ENCODE data around the gene AUNIP.
A peak's percentile ranks its signal among the peaks of the same experiment; 100 is the strongest.

The AUNIP gene

GRCh38 chr1:25813071-25813733 is 46.1 kb downstream of the AUNIP start:
- Mint-ChIP-seq H3K4me1 (ENCODE audit: low read depth in 2 of 2) (peaks cover 6 to 8% of the 10 kb centered on the region in 2 donors), H3K27ac (peak overlapping the region in 1 of 2 donors; percentile 67), H3K36me3 (ENCODE audit: insufficient read depth) (peaks cover 2% of the 10 kb centered on the region), H3K4me3 (no peak overlapping the region), H3K9me3 (no peaks in the 10 kb centered on the region), H3K27me3 (no peaks in the 10 kb centered on the region)
- no peak for ATAC-seq (replicated peaks)
- no peak for DNase-seq

GRCh38 chr1:25811384-25812082 is 47.7 kb downstream of the AUNIP start:
- DNase-seq (no peak), ATAC-seq (replicated peaks) (no peak)
- Mint-ChIP-seq H3K27ac (no peak overlapping the region), H3K27me3 (no peaks in the 10 kb centered on the region), H3K9me3 (no peaks in the 10 kb centered on the region), H3K4me3 (no peak overlapping the region), H3K36me3 (ENCODE audit: insufficient read depth) (peaks cover 6% of the 10 kb centered on the region), H3K4me1 (ENCODE audit: low read depth in 2 of 2) (peaks cover 5 to 8% of the 10 kb centered on the region in 2 donors)

- peaks cover 7% of the 10 kb centered on the region for H3K36me3 Mint-ChIP-seq (ENCODE audit: insufficient read depth)
- peak; percentile 79 to 84 (median 83) for DNase-seq
Observed at GRCh38 chr1:25810341-25811299, 48.6 kb downstream of the AUNIP start.

GRCh38 chr1:25809929-25810328 is 49.3 kb downstream of the AUNIP start:
- peak overlapping the region in 1 of 2 donors; percentile 12 for H3K27ac Mint-ChIP-seq
- H3K4me3 Mint-ChIP-seq, result peak overlapping the region in 1 of 2 donors; percentile 32
- H3K4me1 Mint-ChIP-seq (ENCODE audit: low read depth in 2 of 2), result peaks cover 5 to 8% of the 10 kb centered on the region in 2 donors
- no peaks in the 10 kb centered on the region for H3K9me3 Mint-ChIP-seq
- peaks cover 6% of the 10 kb centered on the region for H3K36me3 Mint-ChIP-seq (ENCODE audit: insufficient read depth)
- no peaks in the 10 kb centered on the region for H3K27me3 Mint-ChIP-seq
- DNase-seq (no peak), ATAC-seq (replicated peaks) (no peak)

More at GRCh38 chr1:25810341-25811299, 48.6 kb downstream of the AUNIP start:
- no peaks in the 10 kb centered on the region for H3K27me3 Mint-ChIP-seq
- peak overlapping the region in 1 of 2 donors; percentile 12 for H3K27ac Mint-ChIP-seq
- peaks cover 5 to 8% of the 10 kb centered on the region in 2 donors for H3K4me1 Mint-ChIP-seq (ENCODE audit: low read depth in 2 of 2)
- no peak overlapping the region for H3K4me3 Mint-ChIP-seq
- peak; percentile 94 for ATAC-seq (replicated peaks)
- H3K9me3 Mint-ChIP-seq, result no peaks in the 10 kb centered on the region

GRCh38 chr1:25809283-25809926 is 49.9 kb downstream of the AUNIP start:
- peak overlapping the region in 1 of 2 donors; percentile 32 for H3K4me3 Mint-ChIP-seq
- no peaks in the 10 kb centered on the region for H3K27me3 Mint-ChIP-seq
- H3K4me1 Mint-ChIP-seq (ENCODE audit: low read depth in 2 of 2), result peaks cover 8 to 11% of the 10 kb centered on the region in 2 donors
- ATAC-seq (replicated peaks), result no peak
- no peak overlapping the region for H3K27ac Mint-ChIP-seq
- no peaks in the 10 kb centered on the region for H3K9me3 Mint-ChIP-seq
- H3K36me3 Mint-ChIP-seq (ENCODE audit: insufficient read depth), result peaks cover 6% of the 10 kb centered on the region
- no peak for DNase-seq

GRCh38 chr1:25808481-25809244 is 50.6 kb downstream of the AUNIP start:
- DNase-seq (no peak), ATAC-seq (replicated peaks) (no peak)
- Mint-ChIP-seq H3K4me1 (ENCODE audit: low read depth in 2 of 2) (peaks cover 8 to 11% of the 10 kb centered on the region in 2 donors), H3K36me3 (ENCODE audit: insufficient read depth) (peaks cover 6% of the 10 kb centered on the region), H3K4me3 (no peak overlapping the region), H3K27me3 (no peaks in the 10 kb centered on the region), H3K9me3 (no peaks in the 10 kb centered on the region), H3K27ac (no peak overlapping the region)

GRCh38 chr1:25807480-25808390 is 51.5 kb downstream of the AUNIP start:
- H3K4me1 Mint-ChIP-seq (ENCODE audit: low read depth in 2 of 2), result peaks cover 12 to 14% of the 10 kb centered on the region in 2 donors
- DNase-seq, result no peak
- H3K27me3 Mint-ChIP-seq, result no peaks in the 10 kb centered on the region
- peaks cover 6% of the 10 kb centered on the region for H3K36me3 Mint-ChIP-seq (ENCODE audit: insufficient read depth)
- no peak for ATAC-seq (replicated peaks)
- H3K27ac Mint-ChIP-seq, result no peak overlapping the region
- H3K4me3 Mint-ChIP-seq, result no peak overlapping the region
- H3K9me3 Mint-ChIP-seq, result no peaks in the 10 kb centered on the region

- H3K9me3 Mint-ChIP-seq, result no peaks in the 10 kb centered on the region
- DNase-seq (no peak), ATAC-seq (replicated peaks) (no peak)
- H3K4me1 Mint-ChIP-seq (ENCODE audit: low read depth in 2 of 2), result peaks cover 17 to 18% of the 10 kb centered on the region in 2 donors
- no peak overlapping the region for H3K27ac Mint-ChIP-seq
- peaks cover 6% of the 10 kb centered on the region for H3K36me3 Mint-ChIP-seq (ENCODE audit: insufficient read depth)
- H3K4me3 Mint-ChIP-seq, result no peak overlapping the region
- H3K27me3 Mint-ChIP-seq, result no peaks in the 10 kb centered on the region
Observed at GRCh38 chr1:25806418-25806817, 52.8 kb downstream of the AUNIP start.

- no peak overlapping the region for H3K27ac Mint-ChIP-seq
- ATAC-seq (replicated peaks) (no peak), DNase-seq (no peak)
- peaks cover 17 to 18% of the 10 kb centered on the region in 2 donors for H3K4me1 Mint-ChIP-seq (ENCODE audit: low read depth in 2 of 2)
- peaks cover 6% of the 10 kb centered on the region for H3K36me3 Mint-ChIP-seq (ENCODE audit: insufficient read depth)
- no peak overlapping the region for H3K4me3 Mint-ChIP-seq
- no peaks in the 10 kb centered on the region for H3K27me3 Mint-ChIP-seq
- H3K9me3 Mint-ChIP-seq, result no peaks in the 10 kb centered on the region
Observed at GRCh38 chr1:25805863-25806225, 53.4 kb downstream of the AUNIP start.

- Mint-ChIP-seq H3K4me3 (no peak overlapping the region), H3K36me3 (ENCODE audit: insufficient read depth) (peaks cover 10% of the 10 kb centered on the region), H3K4me1 (ENCODE audit: low read depth in 2 of 2) (peaks cover 18 to 21% of the 10 kb centered on the region in 2 donors), H3K27me3 (no peaks in the 10 kb centered on the region), H3K27ac (no peak overlapping the region), H3K9me3 (no peaks in the 10 kb centered on the region)
- DNase-seq, result no peak
- ATAC-seq (replicated peaks), result no peak
Observed at GRCh38 chr1:25804964-25805862, 54.0 kb downstream of the AUNIP start.

Data from effector memory CD8-positive, alpha-beta T cell (primary cell).